Esophagus squamous epithelium (tissue), 4 donors: Measurements from ENCODE around the gene PADI4.

Experiments used
- CTCF ChIP-seq, 6 experiments: fragments of 450-650 bp in 4 of 6; fragments of 200-600 bp in 2 of 6; sonication (generic) in 2 of 6; IDR thresholded peaks; one replicate each; pipeline ENCODE4 v1.5.1; 2016 to 2019; ENCODE audit warnings: antibody characterized with exemption in 6 of 6, mild to moderate bottlenecking in 4 of 6, moderate library complexity in 4 of 6
- POLR2A ChIP-seq, 4 donors: fragments of 450-650 bp; IDR thresholded peaks; one replicate each; pipeline ENCODE4 v1.6.1; 2017; ENCODE audit warnings: antibody characterized with exemption in 4 of 4, mild to moderate bottlenecking in 4 of 4, moderate library complexity in 3 of 4

- TF ChIP-seq CTCF (IDR thresholded peaks at IDR 0.05) (no peak), POLR2A (IDR thresholded peaks at IDR 0.05) (no peak)
These were observed 48.6 kb upstream of the PADI4 start for GRCh38 chr1:17259233-17259873.
